ENCODE measurements around the gene DNAJC12.

GRCh38 chr10:67834375-67834774, 3.6 kb downstream of the DNAJC12 start:
- TF ChIP-seq POLR2A (IDR thresholded peaks at IDR 0.05) (no peak), CTCF (IDR thresholded peaks at IDR 0.05) (no peak), POLR2AphosphoS5 (IDR thresholded peaks at IDR 0.05) (no peak)
